ENCODE results near the gene QSOX2. TPM values are rescaled to one million over a fixed set of nuclear protein-coding genes. Genes with fewer than 3 reads are reported as not detected.
A peak's percentile ranks its signal among the peaks of the same experiment; 100 is the strongest.

QSOX2 gene
- total RNA-seq, 6 donors from 2014 or later = 6.9 to 14.8 (median 10.1) TPM

DNA sequence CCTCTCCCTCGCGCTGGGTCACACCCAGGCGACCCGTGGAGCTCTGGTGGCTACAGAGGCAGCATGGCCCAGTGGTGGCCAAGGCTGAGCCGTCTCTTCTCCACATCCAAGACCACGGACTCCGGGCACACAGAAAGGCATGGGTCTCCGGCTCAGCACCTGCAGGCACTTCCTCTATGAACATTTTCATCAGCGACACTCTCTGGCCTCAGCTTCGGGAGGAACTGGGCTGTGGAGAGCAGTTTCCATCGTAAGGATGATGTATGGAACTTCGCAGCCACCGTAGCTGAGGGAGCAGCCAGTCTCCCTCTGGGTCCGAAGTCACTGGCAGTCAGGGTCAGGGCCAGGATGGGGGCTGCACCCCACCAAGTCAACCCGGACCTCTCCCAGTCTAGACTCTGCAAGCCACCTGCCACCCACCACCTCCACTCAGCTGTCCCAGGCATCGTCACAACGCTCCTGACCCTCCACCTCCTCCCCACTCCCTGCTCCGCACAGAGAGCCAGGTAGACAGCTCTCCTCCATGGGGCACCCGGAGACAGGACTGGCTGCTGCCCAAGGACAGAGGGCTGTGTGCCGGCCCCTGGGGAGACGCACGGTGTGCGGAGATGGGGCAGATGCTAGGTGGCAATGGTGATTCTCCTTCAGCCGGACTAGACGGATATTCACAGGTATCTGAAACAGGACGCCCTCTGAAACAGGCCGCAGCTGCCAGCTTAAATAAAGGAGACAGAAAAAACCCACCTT, 9.7 kb downstream of the QSOX2 start:
- TF ChIP-seq, protein P1, sequence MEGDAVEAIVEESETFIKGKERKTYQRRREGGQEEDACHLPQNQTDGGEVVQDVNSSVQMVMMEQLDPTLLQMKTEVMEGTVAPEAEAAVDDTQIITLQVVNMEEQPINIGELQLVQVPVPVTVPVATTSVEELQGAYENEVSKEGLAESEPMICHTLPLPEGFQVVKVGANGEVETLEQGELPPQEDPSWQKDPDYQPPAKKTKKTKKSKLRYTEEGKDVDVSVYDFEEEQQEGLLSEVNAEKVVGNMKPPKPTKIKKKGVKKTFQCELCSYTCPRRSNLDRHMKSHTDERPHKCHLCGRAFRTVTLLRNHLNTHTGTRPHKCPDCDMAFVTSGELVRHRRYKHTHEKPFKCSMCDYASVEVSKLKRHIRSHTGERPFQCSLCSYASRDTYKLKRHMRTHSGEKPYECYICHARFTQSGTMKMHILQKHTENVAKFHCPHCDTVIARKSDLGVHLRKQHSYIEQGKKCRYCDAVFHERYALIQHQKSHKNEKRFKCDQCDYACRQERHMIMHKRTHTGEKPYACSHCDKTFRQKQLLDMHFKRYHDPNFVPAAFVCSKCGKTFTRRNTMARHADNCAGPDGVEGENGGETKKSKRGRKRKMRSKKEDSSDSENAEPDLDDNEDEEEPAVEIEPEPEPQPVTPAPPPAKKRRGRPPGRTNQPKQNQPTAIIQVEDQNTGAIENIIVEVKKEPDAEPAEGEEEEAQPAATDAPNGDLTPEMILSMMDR (IDR thresholded peaks at IDR 0.05) = no peak
- TF ChIP-seq POLR2AphosphoS5 (IDR thresholded peaks at IDR 0.05) (no peak), POLR2A (IDR thresholded peaks at IDR 0.05) (no peak)
- Histone ChIP-seq H3K4me3 (no peak overlapping the region), H3K9me3 (no peaks in the 10 kb centered on the region), H3K4me1 (peaks cover 0 to 27% (median 6%) of the 10 kb centered on the region in 4 donors), H3K36me3 (peaks cover 0 to 27% (median 10%) of the 10 kb centered on the region in 4 donors), H3K27me3 (no peaks in the 10 kb centered on the region), H3K27ac (no peak overlapping the region)
- 91 to 93% methylated on average over 24 to 27 of the region's 27 CpGs for WGBS, 2 donors
- DNase-seq (no peak), ATAC-seq (ENCODE audit: low FRiP score in 2 of 2) (no peak)

DNA sequence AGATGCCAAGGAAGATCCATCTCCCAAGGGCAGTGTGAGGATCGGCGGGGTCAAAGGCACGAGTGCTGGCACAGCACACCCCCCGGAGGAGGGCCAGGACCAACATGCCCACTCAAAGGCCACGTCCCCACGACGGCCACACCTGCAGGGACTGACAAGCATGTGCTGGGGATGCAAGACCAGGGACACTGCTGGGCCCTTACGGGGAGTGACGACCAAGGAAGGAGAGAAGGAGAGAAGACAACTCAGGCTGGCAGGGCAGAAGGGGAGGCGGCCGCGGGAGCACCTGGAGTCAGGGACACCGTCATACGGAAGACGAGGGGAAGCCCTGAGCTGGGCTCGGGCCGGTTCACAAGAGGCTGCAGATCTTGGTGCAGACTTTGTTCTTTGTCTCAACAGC, 10.4 kb downstream of the QSOX2 start:
- 95 to 97% methylated on average over 17 of the region's 17 CpGs for WGBS, 2 donors
- Histone ChIP-seq H3K4me3 (no peak overlapping the region), H3K4me1 (peaks cover 0 to 24% (median 6%) of the 10 kb centered on the region in 4 donors), H3K27ac (no peak overlapping the region), H3K36me3 (peaks cover 0 to 27% (median 10%) of the 10 kb centered on the region in 4 donors), H3K27me3 (no peaks in the 10 kb centered on the region), H3K9me3 (no peaks in the 10 kb centered on the region)
- DNase-seq (no peak), ATAC-seq (ENCODE audit: low FRiP score in 2 of 2) (no peak)
- no peak for TF ChIP-seq POLR2AphosphoS5 (IDR thresholded peaks at IDR 0.05)
- TF ChIP-seq, protein P1 (IDR thresholded peaks at IDR 0.05) = no peak
- TF ChIP-seq POLR2A (IDR thresholded peaks at IDR 0.05) = no peak
- no peak for TF ChIP-seq EP300 (IDR thresholded peaks at IDR 0.05)

DNA sequence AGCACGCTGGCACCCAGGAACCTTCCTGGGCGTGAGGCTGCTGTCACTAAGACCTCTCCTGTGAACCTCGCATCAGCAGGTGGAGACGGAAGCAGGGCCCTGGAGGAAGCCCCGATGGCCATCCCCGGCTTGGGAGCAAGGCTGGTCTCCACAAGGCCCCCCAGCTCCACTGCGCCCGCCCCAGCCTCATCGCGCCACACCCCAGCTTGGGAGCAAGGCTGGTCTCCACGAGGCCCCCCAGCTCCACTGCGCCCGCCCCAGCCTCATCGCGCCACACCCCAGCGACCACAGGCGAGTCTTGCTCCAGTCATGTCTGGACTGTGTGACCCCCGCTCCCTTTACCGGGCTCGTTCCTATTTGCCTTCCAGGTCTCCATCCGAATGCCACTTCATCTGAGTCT, 11.0 kb downstream of the QSOX2 start:
- Histone ChIP-seq H3K4me1 (peaks cover 0 to 18% (median 5%) of the 10 kb centered on the region in 4 donors), H3K4me3 (no peak overlapping the region), H3K36me3 (peaks cover 0 to 27% (median 10%) of the 10 kb centered on the region in 4 donors), H3K27me3 (no peaks in the 10 kb centered on the region), H3K27ac (no peak overlapping the region), H3K9me3 (no peaks in the 10 kb centered on the region)
- peak; percentile 28 to 38 for ATAC-seq (ENCODE audit: low FRiP score in 2 of 2)
- DNase-seq = peak in 1 of 2 donors; percentile 85
- 95 to 96% methylated on average over 20 to 21 of the region's 21 CpGs for WGBS, 2 donors
- TF ChIP-seq POLR2AphosphoS5 (IDR thresholded peaks at IDR 0.05) = no peak
- TF ChIP-seq, protein P1 (IDR thresholded peaks at IDR 0.05) = no peak
- TF ChIP-seq POLR2A (IDR thresholded peaks at IDR 0.05) = no peak
- TF ChIP-seq EP300 (IDR thresholded peaks at IDR 0.05) = no peak

DNA sequence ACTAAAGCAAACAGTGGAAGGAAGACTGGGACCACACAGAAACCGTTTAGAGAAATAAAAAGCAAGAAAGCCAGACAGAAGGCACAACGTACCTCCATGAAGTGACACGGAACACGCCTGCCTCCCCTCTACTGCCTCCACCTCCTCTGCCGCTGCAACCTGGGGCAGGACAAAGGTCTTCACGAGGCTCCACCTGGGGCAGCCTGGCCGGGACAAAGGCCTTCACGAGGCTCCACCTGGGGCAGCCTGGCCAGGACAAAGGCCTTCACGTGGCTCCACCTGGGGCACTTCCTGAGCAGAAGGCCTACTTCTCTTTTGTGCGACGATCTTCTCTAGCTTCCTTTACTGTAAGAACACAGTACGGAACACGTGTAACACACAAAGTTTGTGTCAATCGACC, 11.7 kb downstream of the QSOX2 start:
- Histone ChIP-seq H3K4me3 (no peak overlapping the region), H3K4me1 (peaks cover 0 to 11% (median 1%) of the 10 kb centered on the region in 4 donors), H3K27ac (no peak overlapping the region), H3K9me3 (no peaks in the 10 kb centered on the region), H3K36me3 (peaks cover 0 to 27% (median 10%) of the 10 kb centered on the region in 4 donors), H3K27me3 (no peaks in the 10 kb centered on the region)
- DNase-seq (no peak), ATAC-seq (ENCODE audit: low FRiP score in 2 of 2) (no peak)
- TF ChIP-seq POLR2AphosphoS5 (IDR thresholded peaks at IDR 0.05) = no peak
- TF ChIP-seq EP300 (IDR thresholded peaks at IDR 0.05) = no peak
- no peak for TF ChIP-seq POLR2A (IDR thresholded peaks at IDR 0.05)
- TF ChIP-seq, protein P1 (IDR thresholded peaks at IDR 0.05) = no peak
- WGBS, 2 donors = 86 to 87% methylated on average over 14 of the region's 14 CpGs

Data from upper lobe of left lung (tissue), 6 donors.